Mammary epithelial cell (primary cell): ENCODE measurements around the gene TOM1L2.

Source experiments
- CTCF ChIP-seq, 2 donors: IDR thresholded peaks in 1 of 2; conservative IDR thresholded peaks in 1 of 2; 2 replicates each; pipeline ENCODE4 v1.5.1; 2011 to 2012; ENCODE audit warnings: inconsistent platforms in 2 of 2, low read length in 2 of 2, mild to moderate bottlenecking in 2 of 2, control low read depth in 1 of 2, low read depth in 1 of 2; ENCODE audit not compliant: insufficient read depth in 1 of 2; ENCODE audit errors: extremely low read depth in 1 of 2
- EZH2 ChIP-seq: IDR thresholded peaks from 2 replicates; pipeline ENCODE4 v1.6.1; 2012; ENCODE audit warnings: low read length, inconsistent platforms, borderline replicate concordance

- TF ChIP-seq CTCF (conservative IDR thresholded peaks at IDR 0.05 in 1 of 2, IDR thresholded peaks at IDR 0.05 in 1 of 2; ENCODE audit: extremely low read depth in 1 of 2, insufficient read depth in 1 of 2, low read depth in 1 of 2, low read length in 2 of 2) (peak; percentile 94 to 98), EZH2 (no peak)
Observed at GRCh38 chr17:17859909-17860765, 112.1 kb downstream of the TOM1L2 start.
